HEK293T (cell line): ENCODE results near the gene ANKRD13B.

Source experiments
- ARNT ChIP-seq: fragments of 450-650 bp; IDR thresholded peaks from 2 replicates; pipeline ENCODE4 v1.6.1; 2017; ENCODE audit warnings: mild to moderate bottlenecking
- BHLHE40 ChIP-seq: fragments of 450-650 bp; IDR thresholded peaks from 2 replicates; pipeline ENCODE4 v1.6.1; 2016; ENCODE audit warnings: mild to moderate bottlenecking, moderate library complexity, borderline replicate concordance
- FOXK2 ChIP-seq: fragments of 450-650 bp; IDR thresholded peaks from 2 replicates; pipeline ENCODE4 v1.6.1; 2016; ENCODE audit warnings: mild to moderate bottlenecking
- FOXM1 ChIP-seq: fragments of 450-650 bp; IDR thresholded peaks from 2 replicates; pipeline ENCODE4 v1.6.1; 2017; ENCODE audit warnings: mild to moderate bottlenecking, borderline replicate concordance
- L3MBTL2 ChIP-seq: fragments of 450-650 bp; conservative IDR thresholded peaks from 2 replicates; pipeline ENCODE4 v1.6.1; 2016; ENCODE audit warnings: mild to moderate bottlenecking
- PKNOX1 ChIP-seq: fragments of 450-650 bp; IDR thresholded peaks from 2 replicates; pipeline ENCODE4 v1.6.1; 2016
- SP1 ChIP-seq: fragments of 450-650 bp; IDR thresholded peaks from 2 replicates; pipeline ENCODE4 v1.6.1; 2017
- SUZ12 ChIP-seq: fragments of 450-650 bp; IDR thresholded peaks from 2 replicates; pipeline ENCODE4 v1.6.1; 2016; ENCODE audit warnings: mild to moderate bottlenecking
- TARDBP ChIP-seq: fragments of 450-650 bp; IDR thresholded peaks from 2 replicates; pipeline ENCODE4 v1.6.1; 2016
- ZNF384 ChIP-seq: fragments of 450-650 bp; IDR thresholded peaks from 2 replicates; pipeline ENCODE4 v1.6.1; 2016

DNA sequence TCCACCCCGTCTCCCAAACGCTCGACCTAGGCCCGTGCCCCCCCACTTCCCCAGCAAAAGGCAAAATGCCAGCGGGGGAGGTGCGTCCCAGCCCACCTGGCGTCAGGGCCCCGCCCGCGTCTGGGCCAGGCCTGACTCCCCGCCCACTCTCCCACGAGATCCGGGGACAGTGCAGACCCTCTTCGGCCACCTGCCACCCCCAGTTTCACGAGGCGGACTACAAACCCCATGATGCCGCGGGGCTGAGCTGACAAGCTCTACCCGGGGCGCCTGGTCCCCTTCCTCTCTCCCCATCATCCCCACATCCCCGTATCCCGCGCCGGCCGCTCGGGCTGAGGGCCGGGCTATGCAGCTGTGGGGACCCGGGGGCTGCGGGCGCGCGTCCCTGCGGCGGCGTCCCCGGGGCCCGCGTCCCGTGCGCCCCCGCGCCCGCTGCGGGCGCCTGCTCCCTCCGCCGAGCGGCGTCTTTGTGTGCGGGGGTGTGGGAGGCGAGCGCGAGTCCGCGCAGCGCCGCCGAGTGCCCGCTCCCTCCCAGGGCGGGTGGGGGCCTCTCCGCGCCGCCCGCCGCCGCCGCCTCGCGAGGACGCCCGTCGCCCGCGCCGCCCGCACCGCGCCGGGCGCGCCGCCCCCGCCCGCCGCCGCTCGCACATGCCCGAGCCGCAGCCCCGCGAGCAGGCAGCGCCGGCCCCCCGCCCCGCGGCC, at the start of gene ANKRD13B:
- TF ChIP-seq ZNF384 (no peak), SP1 (no peak), TARDBP (no peak), BHLHE40 (no peak), FOXK2 (no peak), FOXM1 (0 out of 2 replicates have a peak, but pooled peaks have one; percentile 33), SUZ12 (no peak), PKNOX1 (no peak), L3MBTL2 (no peak), ARNT (no peak)
